ENCODE results near the gene ABCF2.

DNA sequence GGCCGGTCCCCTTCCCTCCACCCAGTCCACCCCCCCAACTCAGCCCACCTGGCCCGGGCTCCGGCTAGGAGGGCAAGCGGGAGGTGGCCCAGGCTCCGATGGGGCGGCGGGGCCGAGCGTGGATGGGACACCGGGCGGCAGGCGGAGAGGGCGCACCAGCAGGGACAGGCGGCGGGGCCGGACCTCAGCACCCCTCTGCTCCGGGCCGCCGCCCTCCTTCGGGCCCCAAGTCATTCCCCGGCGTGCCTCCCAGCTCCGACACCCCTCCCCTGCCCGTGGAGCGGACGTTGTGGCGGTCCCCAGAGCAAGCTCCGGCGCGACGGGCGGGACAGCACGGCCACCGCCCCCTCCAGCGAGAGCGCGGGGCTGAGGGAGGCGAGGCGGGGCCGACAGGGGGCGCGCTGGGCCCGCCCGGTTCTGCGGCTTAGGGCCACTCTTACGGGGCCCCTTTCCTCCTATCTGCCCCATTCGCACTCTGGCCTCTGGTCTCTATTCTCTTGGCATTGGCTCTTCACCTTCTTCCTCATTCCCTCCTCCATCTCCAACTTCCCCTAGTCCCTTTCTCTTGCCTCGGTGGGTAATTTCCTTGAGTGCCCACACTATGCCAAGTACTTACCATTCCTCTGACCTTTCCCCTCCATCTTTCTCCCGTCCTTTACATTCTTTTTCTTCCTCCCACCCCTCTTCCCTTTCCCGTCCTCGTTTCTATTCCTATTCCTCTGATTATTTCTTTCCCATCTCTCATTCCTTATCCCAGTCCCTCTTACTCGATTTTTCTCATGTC, 58.8 kb downstream of the ABCF2 start:
- TF ChIP-seq GATA3 (IDR thresholded peaks at IDR 0.05; ENCODE audit: low read depth, low read length) (no peak), GATA2 (IDR thresholded peaks at IDR 0.05; ENCODE audit: low read depth, low read length) (no peak)

Data from SH-SY5Y (cell line).